IMR-90 (cell line): ENCODE results near the gene FN1. TPM values are rescaled to one million over a fixed set of nuclear protein-coding genes. Genes with fewer than 3 reads are reported as not detected.

Experiments
- ATAC-seq: fragments of 200-7000 bp; cut with Tn5 transposase; 2 replicates; pipeline ENCODE4 v1.9.1; 2020; ENCODE audit warnings: low read depth, mild to moderate bottlenecking, moderate library complexity
- BruUV-seq: library from RNA; stranded (reverse); fragments of 400-500 nt; replicated peaks from 2 replicates; lab custom pipeline; 2021; lab: Mats Ljungman, UMichigan
- CTCF ChIA-PET: fragments of 300-600 bp; formaldehyde crosslinking; extraction: SDS; loops from one replicate; lab custom pipeline; 2021; ENCODE audit warnings: antibody characterized with exemption; lab: Yijun Ruan, JAX
- POLR2A ChIA-PET: fragments of 300-600 bp; sonication (Branson Sonifier 250); formaldehyde crosslinking; loops from one replicate; lab custom pipeline; 2022; ENCODE audit warnings: antibody characterized with exemption; ENCODE audit not compliant: unreplicated experiment; lab: Charles Lee
- DNase-seq: peaks from one replicate; pipeline ENCODE4 v3.0.0; 2013
- H2AFZ ChIP-seq: replicated peaks from 2 replicates; pipeline ENCODE3; 2013; ENCODE audit warnings: low read length, mild to moderate bottlenecking; ENCODE audit not compliant: poor library complexity
- H2AK5ac ChIP-seq: 2 replicates; pipeline ENCODE4 v1.6.1; 2013; ENCODE audit warnings: low read depth, low read length, inconsistent platforms
- H2AK9ac ChIP-seq: replicated peaks from 2 replicates; pipeline ENCODE3; 2013; ENCODE audit warnings: mild to moderate bottlenecking, low read depth, low read length, moderate library complexity; ENCODE audit not compliant: poor library complexity
- H2BK120ac ChIP-seq: 2 replicates; pipeline ENCODE4 v1.6.1; 2013; ENCODE audit warnings: low read depth, low read length, inconsistent platforms
- H2BK15ac ChIP-seq: 3 replicates; pipeline ENCODE4 v1.6.1; 2013; ENCODE audit warnings: low read depth, low read length, inconsistent platforms
- H2BK20ac ChIP-seq: 2 replicates; pipeline ENCODE4 v1.6.1; 2013; ENCODE audit warnings: low read depth, mild to moderate bottlenecking, inconsistent platforms, low read length, moderate library complexity
- H2BK5ac ChIP-seq: 2 replicates; pipeline ENCODE4 v1.6.1; 2013; ENCODE audit warnings: mild to moderate bottlenecking, low read depth, low read length, inconsistent platforms; ENCODE audit not compliant: poor library complexity, severe bottlenecking
- H3K14ac ChIP-seq: replicated peaks from 2 replicates; pipeline ENCODE4 v1.6.1; 2013; ENCODE audit warnings: low read depth, low read length, inconsistent platforms
- H3K18ac ChIP-seq: 2 replicates; pipeline ENCODE4 v1.6.1; 2013; ENCODE audit warnings: low read depth, low read length, control low read depth
- H3K23ac ChIP-seq: 2 replicates; pipeline ENCODE4 v1.6.1; 2013; ENCODE audit warnings: low read depth, low read length, inconsistent platforms
- H3K27ac ChIP-seq: 2 replicates; pipeline ENCODE4 v1.5.1; 2013; ENCODE audit warnings: mild to moderate bottlenecking, control low read depth, low read length; ENCODE audit not compliant: insufficient read depth
- H3K27me3 ChIP-seq: 2 replicates; pipeline ENCODE4 v1.6.1; 2013; ENCODE audit warnings: low read length; ENCODE audit not compliant: control insufficient read depth, insufficient read depth
- H3K36me3 ChIP-seq: 2 replicates; pipeline ENCODE4 v1.6.1; 2013; ENCODE audit warnings: low read length, mixed read lengths; ENCODE audit not compliant: control insufficient read depth, insufficient read depth
- H3K4ac ChIP-seq: 2 replicates; pipeline ENCODE4 v1.6.1; 2013; ENCODE audit warnings: low read depth, low read length, inconsistent platforms
- H3K4me1 ChIP-seq: 2 replicates; pipeline ENCODE4 v1.6.1; 2013; ENCODE audit warnings: low read length, mixed read lengths; ENCODE audit not compliant: control insufficient read depth, insufficient read depth
- H3K4me2 ChIP-seq: 2 replicates; pipeline ENCODE4 v1.6.1; 2013; ENCODE audit warnings: low read depth, mild to moderate bottlenecking, control low read depth, low read length, moderate library complexity
- H3K4me3 ChIP-seq: 2 replicates; pipeline ENCODE4 v1.5.1; 2013; ENCODE audit warnings: low read depth, mild to moderate bottlenecking, control low read depth, low read length, moderate library complexity; ENCODE audit not compliant: insufficient read depth
- H3K56ac ChIP-seq: 2 replicates; pipeline ENCODE4 v1.6.1; 2013; ENCODE audit warnings: low read length, inconsistent platforms; ENCODE audit not compliant: insufficient read depth; ENCODE audit errors: extremely low read depth
- H3K79me1 ChIP-seq, 2 experiments: 2 replicates each; pipeline ENCODE4 v1.6.1; 2013; ENCODE audit warnings: low read length in 2 of 2, inconsistent platforms in 1 of 2, low read depth in 1 of 2
- H3K9ac ChIP-seq: 2 replicates; pipeline ENCODE4 v1.6.1; 2013; ENCODE audit warnings: low read depth, low read length, control low read depth
- H3K9me1 ChIP-seq: 2 replicates; pipeline ENCODE4 v1.6.1; 2013; ENCODE audit warnings: low read length, inconsistent platforms; ENCODE audit not compliant: insufficient read depth
- H3K9me3 ChIP-seq: 2 replicates; pipeline ENCODE4 v1.6.1; 2013; ENCODE audit warnings: low read length; ENCODE audit not compliant: control insufficient read depth, insufficient read depth
- H4K20me1 ChIP-seq: 2 replicates; pipeline ENCODE4 v1.6.1; 2013; ENCODE audit warnings: low read length, inconsistent platforms; ENCODE audit not compliant: insufficient read depth
- H4K5ac ChIP-seq: 2 replicates; pipeline ENCODE4 v1.6.1; 2013; ENCODE audit warnings: mild to moderate bottlenecking, low read depth, low read length, control low read depth
- H4K8ac ChIP-seq, 2 experiments: 2 replicates each; pipeline ENCODE4 v1.6.1; 2013; ENCODE audit warnings: low read depth in 2 of 2, low read length in 2 of 2, control low read depth in 1 of 2, inconsistent platforms in 1 of 2
- H4K91ac ChIP-seq: 2 replicates; pipeline ENCODE4 v1.6.1; 2013; ENCODE audit warnings: low read depth, low read length, inconsistent platforms; ENCODE audit not compliant: insufficient read depth
- BHLHE40 ChIP-seq: fragments of 150-350 bp; IDR thresholded peaks from 2 replicates; pipeline ENCODE4 v1.6.1; 2016; ENCODE audit warnings: mild to moderate bottlenecking, low read depth, low read length
- FOS ChIP-seq: fragments of 150-350 bp; IDR thresholded peaks from 2 replicates; pipeline ENCODE4 v1.6.1; 2016; ENCODE audit warnings: low read depth, low read length
- MAFK ChIP-seq: IDR thresholded peaks from 2 replicates; pipeline ENCODE4 v1.6.1; 2012; ENCODE audit warnings: low read depth, low read length, improper control_type of control experiment
- MAZ ChIP-seq: IDR thresholded peaks from 2 replicates; pipeline ENCODE4 v1.6.1; 2012; ENCODE audit warnings: low read depth, mild to moderate bottlenecking, low read length, improper control_type of control experiment, moderate library complexity, borderline replicate concordance
- NFE2L2 ChIP-seq: fragments of 150-350 bp; IDR thresholded peaks from 2 replicates; pipeline ENCODE4 v1.6.1; 2016; ENCODE audit warnings: low read depth, mild to moderate bottlenecking, low read length
- POLR2A ChIP-seq: IDR thresholded peaks from 2 replicates; pipeline ENCODE4 v1.6.1; 2012; ENCODE audit warnings: mild to moderate bottlenecking, low read depth, low read length
- SMC3 ChIP-seq: fragments of 150-350 bp; IDR thresholded peaks from 2 replicates; pipeline ENCODE4 v1.6.1; 2016; ENCODE audit warnings: low read depth, mild to moderate bottlenecking, antibody characterized with exemption, low read length, moderate library complexity
- USF2 ChIP-seq: fragments of 150-350 bp; IDR thresholded peaks from 2 replicates; pipeline ENCODE4 v1.6.1; 2017; ENCODE audit warnings: mild to moderate bottlenecking, antibody characterized with exemption, low read length, low read depth
- WGBS, 2 experiments: methylation state at CpG; one replicate each; pipeline versions ENCODE4 v1.1.5 to v1.1.7; 2013; ENCODE audit warnings: missing lambda C conversion rate in 2 of 2; ENCODE audit not compliant: insufficient read length in 1 of 2; ENCODE audit errors: extremely low coverage in 2 of 2; 5-methylcytosine and 5-hydroxymethylcytosine counted together
- dilution Hi-C: fragments of 300-500 bp; cut with HindIII; formaldehyde crosslinking; loops from one replicate; pipeline ENCODE4 v1.14.3; 2018; ENCODE audit warnings: low sequenced_read_pairs; ENCODE audit not compliant: unreplicated experiment
- in situ Hi-C: fragments of 300-500 bp; cut with MboI; formaldehyde crosslinking; loops from 3 replicates; pipeline ENCODE4 v1.14.3; 2019; ENCODE audit warnings: low sequenced_read_pairs, inconsistent platforms, mixed read lengths
- intact Hi-C: fragments of 100-400 bp; cut with micrococcal nuclease; formaldehyde crosslinking; loops from 2 replicates; pipeline ENCODE4 v1.10.0; 2022
- polyA plus RNA-seq, 3 experiments: library from polyadenylated mRNA; depleted of rRNA; stranded (reverse); fragments of >200 nt; gene quantifications; 2 replicates each; pipeline ENCODE4 v1.2.3, GENCODE V29; 2012; ENCODE audit warnings: low replicate concordance in 1 of 3
- total RNA-seq: library from RNA; depleted of rRNA; stranded (reverse); fragments of >200 nt; gene quantifications from 2 replicates; pipeline ENCODE4 v1.2.3, GENCODE V29; 2012

The FN1 gene
- total and polyA plus RNA-seq, 2 of the 4 experiments (the other 2 are of a cell fraction) = 8,243 to 13,004 TPM

- TF ChIP-seq NFE2L2 = no peak
- TF ChIP-seq MAZ = no peak
- no peak for TF ChIP-seq FOS
- TF ChIP-seq BHLHE40 = no peak
- TF ChIP-seq SMC3 = no peak
- TF ChIP-seq MAFK = no peak
- TF ChIP-seq POLR2A = no peak
- no peak for TF ChIP-seq USF2
- no peak overlapping the region for H4K5ac ChIP-seq
- H3K36me3 ChIP-seq = peaks cover 4% of the 10 kb centered on the region
- no peaks in the 10 kb centered on the region for H3K9me3 ChIP-seq
- no peak overlapping the region for H3K56ac ChIP-seq
- H3K4me2 ChIP-seq = peak overlapping the region; percentile 37; the same call in 1 of the 2 replicates
- H3K79me1 ChIP-seq = peaks cover 15 to 23% of the 10 kb centered on the region in 2 experiments
- H4K91ac ChIP-seq = no peak overlapping the region
- H3K27me3 ChIP-seq = no peaks in the 10 kb centered on the region
- H2BK5ac ChIP-seq = peak overlapping the region; percentile 34
- H3K27ac ChIP-seq = no peak overlapping the region
- no peak overlapping the region for H3K4ac ChIP-seq
- no peak overlapping the region; the same call in 1 of the 2 replicates for H2BK20ac ChIP-seq
- H4K8ac ChIP-seq = 0 out of 4 replicates have a peak overlapping the region, but pooled peaks of 1 of the 2 experiments have one; percentile 99
- H2AFZ ChIP-seq = no peak overlapping the region
- H3K9me1 ChIP-seq = peaks cover 3% of the 10 kb centered on the region; the same call in 1 of the 2 replicates
- no peak overlapping the region; the same call in 1 of the 2 replicates for H3K14ac ChIP-seq
- H3K4me3 ChIP-seq = no peak overlapping the region
- in situ Hi-C loops (no loop called here), dilution Hi-C loops (no loop called here), intact Hi-C loops (no loop called here)
- 0 out of 2 replicates have a peak, but pooled peaks cover 3% of the 10 kb centered on the region for H3K4me1 ChIP-seq
- H3K18ac ChIP-seq = no peak overlapping the region
- peak overlapping the region; percentile 49 for H2AK5ac ChIP-seq
- 100% methylated on average over 1 of the region's 4 CpGs; no CpG with 5 or more reads in 1 of the 2 experiments for WGBS, 2 experiments
- peak overlapping the region; percentile 79 for H3K23ac ChIP-seq
- BruUV-seq = no TSS peak
- CTCF ChIA-PET = no interaction called here
- ATAC-seq (no peak), DNase-seq (no peak)
- POLR2A ChIA-PET = no interaction called here
- H4K20me1 ChIP-seq = no peaks in the 10 kb centered on the region
- no peak overlapping the region for H2BK120ac ChIP-seq
- no peak overlapping the region for H3K9ac ChIP-seq
- H2BK15ac ChIP-seq = 0 out of 3 replicates have a peak overlapping the region, but pooled peaks have one; percentile 71
- H2AK9ac ChIP-seq = peak overlapping the region; percentile 50
Measured at GRCh38 chr2:215313255-215313613, 122.6 kb downstream of the FN1 start.
